Measurements from ENCODE around the gene TWF1. TPM values are rescaled to one million over a fixed set of nuclear protein-coding genes. Genes with fewer than 3 reads are reported as not detected.
"Not testable (repeated sequence)": the region's sequence is repeated elsewhere in the genome, so short reads cannot be mapped to it uniquely, and the experiment has no call there.

The TWF1 gene
- total and polyA plus RNA-seq, 4 donors: 38.4 to 84.5 (median 53.1) TPM

DNA sequence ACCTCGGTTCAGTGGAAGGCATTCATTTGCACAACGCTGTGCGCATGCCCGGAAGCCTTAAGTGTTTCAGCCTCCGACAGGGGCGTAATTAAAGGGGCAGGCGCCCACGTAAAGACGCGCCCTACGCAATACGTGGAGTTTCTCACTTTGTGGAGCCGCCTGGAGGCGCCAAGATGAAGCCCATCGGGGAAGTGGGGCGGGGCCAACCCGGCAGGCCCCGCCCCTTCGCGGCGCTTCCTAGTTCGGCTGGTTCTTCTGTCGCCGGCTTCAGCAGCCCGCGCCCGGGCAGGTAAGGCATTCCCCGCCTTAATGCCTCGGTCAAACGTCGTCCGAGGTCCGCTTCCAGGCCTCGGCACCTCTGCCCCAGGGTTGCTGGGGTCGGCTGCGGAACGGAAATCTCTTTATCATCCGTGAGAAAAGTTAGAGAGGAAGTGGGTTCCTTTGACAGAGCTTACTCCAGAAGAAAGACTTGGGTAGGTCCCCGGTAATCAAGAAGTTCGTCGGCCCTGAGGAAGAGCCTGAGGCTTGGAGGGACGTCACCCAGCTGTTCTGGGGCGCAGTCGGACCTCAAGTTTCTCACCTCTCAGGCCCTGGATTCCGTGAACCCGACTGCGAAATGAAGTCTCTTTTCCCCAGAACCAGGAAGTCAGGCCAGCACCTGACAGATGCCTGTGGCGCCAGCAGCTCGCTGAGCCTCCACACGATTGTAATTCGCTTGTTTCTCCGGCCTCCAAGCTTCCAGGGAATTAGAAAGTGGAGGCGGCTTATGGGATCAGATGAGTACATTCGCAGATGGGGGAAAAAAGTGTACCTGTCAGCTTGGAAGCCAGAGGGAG lies 47.2 kb downstream of the TWF1 start, which contains the start of the genes IRAK4 and PUS7L:
TSS of gene IRAK4 (plus strand) at position 224 of the 836 bp plus-strand sequence. CDS start 9,161 bp downstream, outside the sequence.
TSS of gene PUS7L (minus strand) at position 63 of the 836 bp plus-strand sequence. CDS start 3,545 bp downstream, outside the sequence.
- peak within 1 kb of the TSS; percentile 71 to 98 for H3K4me3 ChIP-seq (ENCODE audit: low read length in 2 of 2)
- ATAC-seq (ENCODE audit: low FRiP score) (peak; percentile 100), DNase-seq (peak; percentile 96 to 98)
- peak within 1 kb of the TSS in 1 of 2 donors; percentile 72 for H3K27ac ChIP-seq (ENCODE audit: low read depth in 1 of 2, low read length in 2 of 2)
- intact Hi-C loops (cut with DNase I): no loop called here
- no peaks in the 10 kb centered on the region for H3K9me3 ChIP-seq (ENCODE audit: control insufficient read depth, low read length)
- H3K36me3 ChIP-seq (ENCODE audit: control insufficient read depth in 1 of 2, insufficient read depth in 2 of 2, low read length in 1 of 2): no peaks in the 10 kb centered on the region
- H3K27me3 ChIP-seq (ENCODE audit: control insufficient read depth in 1 of 2, insufficient read depth in 2 of 2, low read length in 1 of 2): no peaks in the 10 kb centered on the region
- 0 to 1% methylated on average over 54 of the region's 54 CpGs for WGBS, 2 donors
- H3K4me1 ChIP-seq (ENCODE audit: control insufficient read depth in 1 of 2, insufficient read depth in 2 of 2, low read length in 2 of 2): peaks cover 6 to 7% of the 10 kb centered on the region in 2 donors

DNA sequence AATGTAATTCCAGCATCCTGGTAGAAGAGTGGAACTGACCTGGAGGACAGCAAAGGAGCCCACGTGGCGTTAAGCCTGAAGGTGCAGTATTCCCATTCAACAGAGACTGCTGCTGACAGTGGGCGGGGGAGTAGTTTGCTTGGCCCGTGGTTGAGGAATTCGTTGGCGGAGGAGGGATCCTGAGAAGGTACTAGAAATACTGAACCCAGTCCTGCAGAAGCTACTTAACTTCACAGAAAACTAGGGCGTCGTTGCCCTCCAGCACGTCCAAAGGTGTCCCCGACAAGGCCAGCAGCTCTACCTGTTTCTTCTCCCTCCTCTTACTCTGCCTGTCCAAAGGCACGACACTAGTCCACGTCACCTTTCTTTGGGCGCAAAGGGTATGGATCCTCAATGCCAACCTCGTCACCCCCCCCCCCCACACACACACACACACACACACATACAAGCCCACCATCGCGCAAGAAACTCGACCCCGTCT lies 47.8 kb downstream of the TWF1 start:
- Histone ChIP-seq H3K4me1 (ENCODE audit: control insufficient read depth in 1 of 2, insufficient read depth in 2 of 2, low read length in 2 of 2) (peaks cover 6 to 7% of the 10 kb centered on the region in 2 donors), H3K36me3 (ENCODE audit: control insufficient read depth in 1 of 2, insufficient read depth in 2 of 2, low read length in 1 of 2) (no peaks in the 10 kb centered on the region), H3K9me3 (ENCODE audit: control insufficient read depth, low read length) (no peaks in the 10 kb centered on the region), H3K4me3 (ENCODE audit: low read length in 2 of 2) (peak overlapping the region; percentile 0 to 33), H3K27me3 (ENCODE audit: control insufficient read depth in 1 of 2, insufficient read depth in 2 of 2, low read length in 1 of 2) (no peaks in the 10 kb centered on the region), H3K27ac (ENCODE audit: low read depth in 1 of 2, low read length in 2 of 2) (peak overlapping the region in 1 of 2 donors; percentile 0)
- 0 to 1% methylated on average over 15 to 18 of the region's 18 CpGs for WGBS, 2 donors
- ATAC-seq (ENCODE audit: low FRiP score) (peak; percentile 31), DNase-seq (peak in 1 of 2 donors; percentile 51)
- intact Hi-C loops (cut with DNase I): no loop called here

DNA sequence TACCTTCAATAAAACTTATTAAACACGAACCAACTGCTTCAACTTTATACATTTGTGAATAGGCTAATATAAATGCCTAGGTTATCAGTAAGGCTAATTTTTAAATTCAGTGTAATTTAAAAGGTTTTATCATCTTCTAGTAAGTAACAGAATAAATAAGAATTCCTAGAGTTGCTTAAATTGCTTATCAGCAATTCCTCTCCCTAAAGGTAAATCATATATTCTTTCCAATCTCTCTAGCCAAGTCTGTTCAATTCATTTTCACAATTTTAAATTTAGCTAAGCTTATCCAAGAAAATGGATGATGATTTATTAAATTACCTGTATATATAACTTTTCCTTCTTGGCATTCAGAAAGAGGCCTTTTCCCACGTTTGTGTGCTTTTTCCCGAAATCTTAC lies 52.1 kb downstream of the TWF1 start:
- no peak for DNase-seq
- Histone ChIP-seq H3K36me3 (ENCODE audit: control insufficient read depth in 1 of 2, insufficient read depth in 2 of 2, low read length in 1 of 2) (peaks cover 0 to 1% of the 10 kb centered on the region in 2 donors), H3K9me3 (ENCODE audit: control insufficient read depth, low read length) (peaks cover 1% of the 10 kb centered on the region), H3K27me3 (ENCODE audit: control insufficient read depth in 1 of 2, insufficient read depth in 2 of 2, low read length in 1 of 2) (no peaks in the 10 kb centered on the region), H3K27ac (ENCODE audit: low read depth in 1 of 2, low read length in 2 of 2) (no peak overlapping the region), H3K4me3 (ENCODE audit: low read length in 2 of 2) (no peak overlapping the region), H3K4me1 (ENCODE audit: control insufficient read depth in 1 of 2, insufficient read depth in 2 of 2, low read length in 2 of 2) (no peaks in the 10 kb centered on the region)
- intact Hi-C loops (cut with DNase I): no loop called here
- WGBS, 2 donors: 81 to 90% methylated on average over 3 of the region's 3 CpGs
- no peak for ATAC-seq (ENCODE audit: low FRiP score)

DNA sequence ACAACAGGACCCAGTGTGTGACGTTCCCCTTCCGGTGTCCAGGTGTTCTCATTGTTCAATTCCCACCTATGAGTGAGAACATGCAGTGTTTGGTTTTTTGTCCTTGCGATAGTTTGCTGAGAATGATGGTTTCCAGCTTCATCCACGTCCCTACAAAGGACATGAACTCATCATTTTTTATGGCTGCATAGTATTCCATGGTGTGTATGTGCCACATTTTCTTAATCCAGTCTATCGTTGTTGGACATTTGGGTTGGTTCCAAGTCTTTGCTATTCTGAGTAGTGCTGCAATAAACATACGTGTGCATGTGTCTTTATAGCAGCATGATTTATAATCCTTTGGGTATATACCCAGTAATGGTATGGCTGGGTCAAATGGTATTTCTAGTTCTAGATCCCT lies 54.8 kb downstream of the TWF1 start:
- H3K27ac ChIP-seq (ENCODE audit: low read depth in 1 of 2, low read length in 2 of 2); H3K4me1 ChIP-seq (ENCODE audit: control insufficient read depth in 1 of 2, insufficient read depth in 2 of 2, low read length in 2 of 2); H3K36me3 ChIP-seq (ENCODE audit: control insufficient read depth in 1 of 2, insufficient read depth in 2 of 2, low read length in 1 of 2); H3K27me3 ChIP-seq (ENCODE audit: control insufficient read depth in 1 of 2, insufficient read depth in 2 of 2, low read length in 1 of 2); H3K4me3 ChIP-seq (ENCODE audit: low read length in 2 of 2); H3K9me3 ChIP-seq (ENCODE audit: control insufficient read depth, low read length); intact Hi-C loops (cut with DNase I); ATAC-seq (ENCODE audit: low FRiP score); DNase-seq: not testable (repeated sequence)
- 97 to 100% methylated on average over 4 to 5 of the region's 6 CpGs for WGBS, 2 donors

DNA sequence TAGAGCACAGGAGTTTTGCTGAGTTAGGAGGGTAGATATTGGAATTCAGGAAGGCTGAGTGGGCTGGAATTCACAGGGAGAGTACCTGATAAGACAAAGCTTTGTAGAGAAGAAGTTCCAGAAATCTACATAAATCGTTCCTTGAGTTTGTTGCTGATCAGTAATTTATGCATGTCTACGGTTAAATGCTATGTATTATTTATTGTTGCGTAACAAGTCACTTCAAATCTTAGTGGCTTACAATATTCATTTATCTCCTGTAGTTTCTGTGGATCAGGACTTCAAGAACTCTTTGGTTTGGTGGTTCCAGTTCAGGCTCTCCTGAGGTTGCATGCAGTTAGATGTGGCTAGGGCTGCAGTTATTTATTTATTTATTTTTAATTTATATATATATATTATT lies 55.3 kb downstream of the TWF1 start:
- Histone ChIP-seq H3K27ac (ENCODE audit: low read depth in 1 of 2, low read length in 2 of 2) (no peak overlapping the region), H3K4me3 (ENCODE audit: low read length in 2 of 2) (no peak overlapping the region), H3K4me1 (ENCODE audit: control insufficient read depth in 1 of 2, insufficient read depth in 2 of 2, low read length in 2 of 2) (no peaks in the 10 kb centered on the region), H3K9me3 (ENCODE audit: control insufficient read depth, low read length) (peaks cover 1% of the 10 kb centered on the region), H3K27me3 (ENCODE audit: control insufficient read depth in 1 of 2, insufficient read depth in 2 of 2, low read length in 1 of 2) (no peaks in the 10 kb centered on the region), H3K36me3 (ENCODE audit: control insufficient read depth in 1 of 2, insufficient read depth in 2 of 2, low read length in 1 of 2) (peaks cover 0 to 1% of the 10 kb centered on the region in 2 donors)
- 97 to 98% methylated on average over 3 of the region's 3 CpGs for WGBS, 2 donors
- intact Hi-C loops (cut with DNase I): no loop called here
- ATAC-seq (ENCODE audit: low FRiP score) (no peak), DNase-seq (no peak)

DNA sequence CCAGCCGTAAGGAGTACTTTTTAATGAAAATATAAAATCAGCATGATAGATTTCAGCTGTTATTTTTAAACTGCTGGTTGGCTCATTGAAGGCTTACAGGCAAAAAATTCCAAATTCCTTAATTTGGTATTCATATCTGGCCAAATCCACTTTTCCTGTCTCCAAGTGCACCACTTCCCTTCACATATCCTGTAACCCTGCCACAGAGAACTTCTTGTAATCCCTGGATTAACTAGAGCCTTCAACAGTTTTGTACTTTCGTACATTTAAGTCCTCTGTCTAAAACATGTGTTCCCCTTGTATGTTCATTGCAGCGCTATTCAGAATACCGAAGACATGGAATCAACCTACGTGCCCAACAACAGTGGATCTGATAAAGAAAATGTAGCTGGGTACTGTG lies 57.1 kb downstream of the TWF1 start:
- H3K36me3 ChIP-seq (ENCODE audit: control insufficient read depth in 1 of 2, insufficient read depth in 2 of 2, low read length in 1 of 2): peaks cover 3% of the 10 kb centered on the region in 2 donors
- peaks cover 1% of the 10 kb centered on the region for H3K9me3 ChIP-seq (ENCODE audit: control insufficient read depth, low read length)
- no peak overlapping the region for H3K27ac ChIP-seq (ENCODE audit: low read depth in 1 of 2, low read length in 2 of 2)
- 80 to 94% methylated on average over 5 of the region's 5 CpGs for WGBS, 2 donors
- H3K27me3 ChIP-seq (ENCODE audit: control insufficient read depth in 1 of 2, insufficient read depth in 2 of 2, low read length in 1 of 2): no peaks in the 10 kb centered on the region
- H3K4me3 ChIP-seq (ENCODE audit: low read length in 2 of 2): no peak overlapping the region
- H3K4me1 ChIP-seq (ENCODE audit: control insufficient read depth in 1 of 2, insufficient read depth in 2 of 2, low read length in 2 of 2): no peaks in the 10 kb centered on the region
- ATAC-seq (ENCODE audit: low FRiP score) (no peak), DNase-seq (no peak)
- intact Hi-C loops (cut with DNase I): no loop called here

DNA sequence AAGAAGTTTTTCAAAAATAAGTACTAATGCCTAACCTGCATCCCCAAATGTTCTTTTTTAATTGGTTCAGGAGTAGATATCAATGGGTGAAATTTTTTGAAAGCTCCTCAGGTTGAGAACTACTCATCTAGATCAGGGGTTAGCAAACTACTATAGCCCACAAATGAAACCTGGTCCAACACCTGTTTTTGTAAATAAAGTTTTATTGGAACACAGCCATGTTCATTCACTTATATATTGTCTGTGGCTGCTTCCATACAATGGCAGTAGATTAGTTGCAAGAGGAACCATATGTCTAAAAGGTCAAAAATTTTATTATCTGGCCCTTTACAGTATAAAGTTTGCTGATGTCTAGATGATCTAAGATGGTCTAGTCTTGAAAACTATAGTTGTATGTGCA lies 61.3 kb downstream of the TWF1 start:
- Histone ChIP-seq H3K36me3 (ENCODE audit: control insufficient read depth in 1 of 2, insufficient read depth in 2 of 2, low read length in 1 of 2) (peaks cover 2 to 6% of the 10 kb centered on the region in 2 donors), H3K27ac (ENCODE audit: low read depth in 1 of 2, low read length in 2 of 2) (no peak overlapping the region), H3K4me1 (ENCODE audit: control insufficient read depth in 1 of 2, insufficient read depth in 2 of 2, low read length in 2 of 2) (no peaks in the 10 kb centered on the region), H3K9me3 (ENCODE audit: control insufficient read depth, low read length) (no peaks in the 10 kb centered on the region), H3K27me3 (ENCODE audit: control insufficient read depth in 1 of 2, insufficient read depth in 2 of 2, low read length in 1 of 2) (no peaks in the 10 kb centered on the region), H3K4me3 (ENCODE audit: low read length in 2 of 2) (no peak overlapping the region)
- DNase-seq: no peak
- intact Hi-C loops (cut with DNase I): no loop called here
- ATAC-seq (ENCODE audit: low FRiP score): no peak
